ENCODE measurements around the gene BICD1.
A peak's percentile ranks its signal among the peaks of the same experiment; 100 is the strongest.

DNA sequence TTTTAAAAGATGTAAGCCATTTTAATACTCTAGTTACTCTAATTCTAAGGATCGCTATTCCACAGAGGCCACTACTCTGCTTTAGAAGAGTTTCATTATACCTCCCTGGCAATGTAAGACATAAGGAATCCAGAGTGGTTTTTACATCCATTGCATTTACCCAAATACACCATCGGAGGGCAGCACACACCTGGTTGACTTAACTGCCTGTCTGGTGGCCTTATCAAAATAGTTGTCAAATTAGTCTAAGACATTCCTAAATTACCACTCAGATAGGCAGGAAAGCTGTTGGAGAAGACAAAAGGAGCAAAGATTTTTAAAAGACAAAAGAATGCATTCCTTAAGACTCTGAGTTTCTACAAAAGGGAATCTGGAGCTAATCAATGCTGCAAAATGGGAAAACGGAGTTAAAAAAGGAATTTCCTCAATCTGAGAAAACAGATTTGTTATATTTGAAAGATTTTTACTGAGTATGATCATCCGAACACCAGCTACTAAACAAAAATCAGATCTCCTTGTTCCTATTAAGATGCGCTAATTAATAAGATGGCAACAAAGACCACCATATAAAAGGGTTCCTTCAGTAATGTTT lies 258.9 kb downstream of the BICD1 start:
- TF ChIP-seq, protein P1, sequence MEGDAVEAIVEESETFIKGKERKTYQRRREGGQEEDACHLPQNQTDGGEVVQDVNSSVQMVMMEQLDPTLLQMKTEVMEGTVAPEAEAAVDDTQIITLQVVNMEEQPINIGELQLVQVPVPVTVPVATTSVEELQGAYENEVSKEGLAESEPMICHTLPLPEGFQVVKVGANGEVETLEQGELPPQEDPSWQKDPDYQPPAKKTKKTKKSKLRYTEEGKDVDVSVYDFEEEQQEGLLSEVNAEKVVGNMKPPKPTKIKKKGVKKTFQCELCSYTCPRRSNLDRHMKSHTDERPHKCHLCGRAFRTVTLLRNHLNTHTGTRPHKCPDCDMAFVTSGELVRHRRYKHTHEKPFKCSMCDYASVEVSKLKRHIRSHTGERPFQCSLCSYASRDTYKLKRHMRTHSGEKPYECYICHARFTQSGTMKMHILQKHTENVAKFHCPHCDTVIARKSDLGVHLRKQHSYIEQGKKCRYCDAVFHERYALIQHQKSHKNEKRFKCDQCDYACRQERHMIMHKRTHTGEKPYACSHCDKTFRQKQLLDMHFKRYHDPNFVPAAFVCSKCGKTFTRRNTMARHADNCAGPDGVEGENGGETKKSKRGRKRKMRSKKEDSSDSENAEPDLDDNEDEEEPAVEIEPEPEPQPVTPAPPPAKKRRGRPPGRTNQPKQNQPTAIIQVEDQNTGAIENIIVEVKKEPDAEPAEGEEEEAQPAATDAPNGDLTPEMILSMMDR (IDR thresholded peaks at IDR 0.05 in 8 of 11, conservative IDR thresholded peaks at IDR 0.05 in 3 of 11): peak in 10 of 11 experiments; percentile 40 to 83 (median 74)
- TF ChIP-seq POLR2AphosphoS5 (IDR thresholded peaks at IDR 0.05): no peak

All from spleen (tissue), 7 donors.